D721Med (cell line): ENCODE results near the gene BECN2.

ENCODE experiments used
- DNase-seq: peaks from one replicate; pipeline ENCODE4 v3.0.0; 2011; ENCODE audit warnings: low spot score; ENCODE audit not compliant: insufficient read length
- FAIRE-seq: peaks from 2 replicates; lab custom pipeline; 2011; peaks lifted over from hg19 to GRCh38; lab: Jason Lieb, UNC
- CTCF ChIP-seq: IDR thresholded peaks from 2 replicates; pipeline ENCODE4 v1.5.1; 2012; ENCODE audit warnings: mild to moderate bottlenecking, control low read depth; ENCODE audit not compliant: insufficient read depth; ENCODE audit errors: missing control alignments

BECN2 gene

GRCh38 chr1:242004751-242005495 lies 47.4 kb downstream of the BECN2 start:
- no peak for FAIRE-seq
- TF ChIP-seq CTCF = no peak
- DNase-seq = no peak

DNA sequence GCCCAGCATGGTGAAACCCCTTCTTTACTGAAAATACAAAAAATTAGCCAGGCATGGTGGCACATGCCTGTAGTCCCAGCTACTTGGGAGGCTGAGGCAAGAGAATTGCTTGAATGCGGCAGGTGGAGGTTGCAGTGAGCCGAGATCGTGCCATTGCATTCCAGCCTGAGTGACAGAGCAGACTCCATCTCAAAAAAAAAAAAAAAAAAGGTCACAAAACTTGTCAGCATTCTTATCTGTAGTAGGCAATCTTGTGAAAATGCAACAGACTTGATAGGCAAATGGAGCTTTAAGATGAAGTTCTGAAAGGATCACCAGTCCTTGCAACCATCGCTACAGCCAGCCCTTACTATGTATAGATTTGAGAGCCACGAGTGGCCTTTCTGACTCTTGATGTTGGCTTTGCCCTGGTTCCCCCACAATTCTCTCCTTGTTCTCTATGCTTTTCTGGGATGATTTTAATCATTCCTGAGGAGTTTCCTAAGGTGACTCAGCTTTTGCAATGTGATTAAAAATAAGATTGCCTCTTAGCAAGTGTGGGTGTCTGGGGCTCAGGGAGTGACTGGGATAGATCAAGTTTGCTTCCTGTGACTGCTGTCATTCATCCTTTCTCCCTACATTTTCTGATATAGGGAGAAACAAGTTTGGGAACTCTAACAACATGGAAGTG lies 48.4 kb downstream of the BECN2 start:
- DNase-seq (no peak), FAIRE-seq (no peak)
- no peak for TF ChIP-seq CTCF

DNA sequence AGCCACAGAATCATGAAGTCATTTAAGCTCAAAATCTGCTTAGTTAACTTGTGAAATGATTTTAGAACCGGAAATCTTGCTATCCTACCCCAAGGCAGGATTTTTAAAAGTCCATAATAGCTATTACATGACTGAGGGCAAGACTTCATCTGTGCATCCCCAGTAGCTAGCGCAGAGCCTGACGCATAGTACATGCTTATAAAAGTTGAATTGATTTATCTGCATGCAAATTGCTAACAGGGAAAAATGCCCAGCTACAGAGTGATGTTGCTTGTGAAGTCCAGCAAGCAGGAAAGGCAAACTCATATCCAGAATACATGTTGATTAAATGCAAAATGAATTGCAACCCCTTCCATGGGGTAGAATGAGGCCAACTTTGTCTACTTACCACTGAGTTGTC lies 49.4 kb downstream of the BECN2 start:
- no peak for TF ChIP-seq CTCF
- no peak for FAIRE-seq
- DNase-seq = no peak
